Endometrial microvascular endothelial cells (primary cell): ENCODE data around the gene SMIM9. TPM values are rescaled to one million over a fixed set of nuclear protein-coding genes. Genes with fewer than 3 reads are reported as not detected.
"Not testable (repeated sequence)": the region's sequence is repeated elsewhere in the genome, so short reads cannot be mapped to it uniquely, and the experiment has no call there.

Experiments used
- in situ Hi-C: cut with HindIII; loops from 2 replicates; pipeline ENCODE4 v1.10.0; 2017; ENCODE audit warnings: low sequenced_read_pairs, low pct_unique_long_range_greater_than_20kb; ENCODE audit errors: inconsistent ontology term
- total RNA-seq: library from RNA; depleted of rRNA; stranded (reverse); fragments of >200 nt; gene quantifications from one replicate; pipeline ENCODE4 v1.2.3, GENCODE V29; 2015; ENCODE audit errors: inconsistent ontology term

Gene SMIM9
- total RNA-seq, 1 donor from 2014 or later, result not detected

- in situ Hi-C loops, result not testable (repeated sequence)
Measured at GRCh38 chrX:154817048-154817618, 17.3 kb downstream of the SMIM9 start.

GRCh38 chrX:154816326-154816898 is 18.1 kb downstream of the SMIM9 start:
- in situ Hi-C loops, result not testable (repeated sequence)

- in situ Hi-C loops, result no loop called here
Measured at GRCh38 chrX:154815274-154815818, 19.1 kb downstream of the SMIM9 start.

- in situ Hi-C loops, result no loop called here
Measured at GRCh38 chrX:154813801-154814200, 20.7 kb downstream of the SMIM9 start.

- in situ Hi-C loops, result no loop called here
Measured at GRCh38 chrX:154812341-154813101, 21.9 kb downstream of the SMIM9 start.

GRCh38 chrX:154809939-154810665 is 24.4 kb downstream of the SMIM9 start:
- in situ Hi-C loops, result no loop called here

GRCh38 chrX:154806837-154807501 is 27.5 kb downstream of the SMIM9 start:
- in situ Hi-C loops, result no loop called here

- in situ Hi-C loops, result no loop called here
Measured at GRCh38 chrX:154805696-154806091, 28.8 kb downstream of the SMIM9 start.

GRCh38 chrX:154804957-154805695 is 29.3 kb downstream of the SMIM9 start, which contains the start of gene MPP1:
Gene MPP1 (minus strand): TSS chrX:154805485. CDS start chrX:154805373, 112 bp downstream.
- in situ Hi-C loops, result no loop called here

GRCh38 chrX:154804261-154804956 is 30.1 kb downstream of the SMIM9 start:
- in situ Hi-C loops, result no loop called here

GRCh38 chrX:154802947-154803346 is 31.5 kb downstream of the SMIM9 start:
- in situ Hi-C loops, result no loop called here

- in situ Hi-C loops, result no loop called here
Measured at GRCh38 chrX:154800478-154801210, 33.8 kb downstream of the SMIM9 start.

- in situ Hi-C loops, result no loop called here
Measured at GRCh38 chrX:154799556-154800348, 34.7 kb downstream of the SMIM9 start.

GRCh38 chrX:154797006-154797405 is 37.5 kb downstream of the SMIM9 start:
- in situ Hi-C loops, result no loop called here

- in situ Hi-C loops, result no loop called here
Measured at GRCh38 chrX:154795016-154795415, 39.4 kb downstream of the SMIM9 start.

GRCh38 chrX:154793084-154793795 is 41.2 kb downstream of the SMIM9 start:
- in situ Hi-C loops, result no loop called here
